KG1 (cell line): Measurements from ENCODE around the gene MEF2A.

Source experiments
- DNase-seq: peaks from one replicate; lab custom pipeline; 2025; lab: John Stamatoyannopoulos, UW

The MEF2A gene

DNA sequence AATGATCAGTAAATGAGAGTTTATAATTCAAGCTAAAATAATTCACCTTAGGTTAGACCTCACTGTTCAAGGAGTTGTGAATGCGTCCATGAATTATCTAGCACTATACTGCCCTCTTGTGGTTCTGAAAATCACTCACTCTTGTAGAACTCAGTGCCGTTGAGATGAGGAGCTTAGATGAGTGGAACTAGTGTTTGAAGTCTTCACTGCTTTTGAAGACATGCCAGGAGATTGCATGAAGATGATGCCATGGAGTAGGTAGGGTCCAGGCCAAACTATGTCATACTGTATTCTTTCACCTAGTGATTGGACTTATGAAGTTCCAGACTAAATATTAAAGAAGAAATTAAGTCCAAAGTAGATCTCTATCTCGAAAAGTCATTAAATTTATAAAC, 138.7 kb downstream of the MEF2A start:
- peak; percentile 65 for DNase-seq

DNA sequence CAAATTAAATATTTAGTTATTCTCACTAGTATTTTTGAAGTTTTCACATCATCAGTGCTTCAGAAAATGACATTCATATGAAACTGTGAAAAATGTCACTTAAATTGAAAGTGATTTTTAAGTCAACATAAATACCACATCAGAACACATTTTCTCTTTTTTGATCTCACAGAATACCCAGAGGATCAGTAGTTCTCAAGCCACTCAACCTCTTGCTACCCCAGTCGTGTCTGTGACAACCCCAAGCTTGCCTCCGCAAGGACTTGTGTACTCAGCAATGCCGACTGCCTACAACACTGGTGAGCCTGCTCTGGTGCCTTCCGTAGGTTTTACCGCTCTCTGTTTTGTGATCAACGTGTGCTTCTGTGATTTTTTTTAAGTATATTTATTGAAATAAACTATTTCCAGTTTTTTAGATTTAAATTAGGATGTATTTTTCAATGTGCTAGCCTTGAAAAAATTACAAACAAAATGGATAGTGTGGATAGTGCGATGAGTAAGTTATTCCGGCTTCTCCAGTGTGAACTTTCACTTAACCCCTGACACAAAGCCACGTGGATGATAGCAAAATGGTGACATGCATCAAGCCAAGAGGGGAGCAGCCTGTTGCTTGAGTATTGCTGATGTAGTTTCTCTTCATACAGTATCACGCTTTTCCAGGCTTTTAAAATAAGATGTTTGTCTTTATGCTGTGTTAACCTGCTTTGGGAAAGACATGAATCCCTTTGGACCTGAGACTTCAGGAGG, 140.9 kb downstream of the MEF2A start:
- no peak for DNase-seq

DNA sequence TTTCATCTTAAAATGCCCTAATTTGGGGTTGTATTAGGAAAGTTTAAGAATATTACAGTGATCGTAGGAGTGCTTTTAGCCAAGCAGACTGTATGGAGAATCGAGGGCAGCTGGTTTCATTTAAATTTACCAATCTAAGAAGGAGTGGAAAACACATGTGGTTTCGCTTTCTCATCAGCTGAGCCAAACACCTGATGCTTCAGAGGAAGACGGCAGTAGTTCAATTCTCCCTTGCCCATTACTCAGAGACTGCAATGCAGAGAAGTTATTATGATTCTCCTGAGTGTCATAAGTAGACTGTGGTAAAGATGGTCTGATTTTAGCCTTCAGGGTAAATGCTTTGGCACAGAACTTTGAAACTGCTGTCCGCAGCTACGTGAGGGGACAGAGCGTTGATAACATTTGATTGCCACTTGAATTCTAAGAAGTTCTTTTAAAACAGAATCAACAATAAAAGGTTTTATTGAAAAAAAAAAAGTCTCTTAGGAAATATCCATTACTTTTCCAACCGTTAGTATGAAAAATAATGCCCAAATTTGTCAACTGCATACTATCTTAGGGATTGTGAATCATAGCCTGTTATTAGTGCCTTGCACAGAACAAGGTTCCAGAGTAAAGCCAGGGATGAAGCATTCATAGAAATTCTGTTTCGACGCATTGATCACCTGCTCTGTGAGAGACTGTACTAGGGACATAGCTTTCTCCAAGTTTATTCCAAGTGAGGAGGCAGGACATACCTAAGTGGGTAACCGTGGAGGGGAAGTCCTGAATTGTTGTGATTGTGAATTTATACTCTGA, 141.9 kb downstream of the MEF2A start:
- no peak for DNase-seq

DNA sequence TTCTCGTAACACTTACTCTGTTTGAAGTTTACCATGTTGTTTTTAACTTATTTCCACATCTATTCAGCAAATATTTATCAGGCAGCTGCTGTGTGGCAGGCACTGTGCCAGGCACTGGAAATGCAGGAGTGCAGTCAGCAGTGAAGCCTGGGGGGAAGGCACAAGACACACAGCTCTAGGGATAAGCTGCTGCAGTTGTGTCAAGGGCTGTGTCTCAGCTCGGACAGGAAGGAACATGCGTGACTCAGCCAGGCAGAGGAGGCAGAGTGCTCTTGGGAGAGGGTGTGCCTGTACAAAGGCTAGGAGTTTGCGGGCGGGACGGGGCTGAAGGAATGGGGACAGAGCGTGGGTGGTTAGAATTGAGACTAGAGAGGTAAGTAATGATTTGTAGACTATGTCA, 142.8 kb downstream of the MEF2A start:
- no peak for DNase-seq

DNA sequence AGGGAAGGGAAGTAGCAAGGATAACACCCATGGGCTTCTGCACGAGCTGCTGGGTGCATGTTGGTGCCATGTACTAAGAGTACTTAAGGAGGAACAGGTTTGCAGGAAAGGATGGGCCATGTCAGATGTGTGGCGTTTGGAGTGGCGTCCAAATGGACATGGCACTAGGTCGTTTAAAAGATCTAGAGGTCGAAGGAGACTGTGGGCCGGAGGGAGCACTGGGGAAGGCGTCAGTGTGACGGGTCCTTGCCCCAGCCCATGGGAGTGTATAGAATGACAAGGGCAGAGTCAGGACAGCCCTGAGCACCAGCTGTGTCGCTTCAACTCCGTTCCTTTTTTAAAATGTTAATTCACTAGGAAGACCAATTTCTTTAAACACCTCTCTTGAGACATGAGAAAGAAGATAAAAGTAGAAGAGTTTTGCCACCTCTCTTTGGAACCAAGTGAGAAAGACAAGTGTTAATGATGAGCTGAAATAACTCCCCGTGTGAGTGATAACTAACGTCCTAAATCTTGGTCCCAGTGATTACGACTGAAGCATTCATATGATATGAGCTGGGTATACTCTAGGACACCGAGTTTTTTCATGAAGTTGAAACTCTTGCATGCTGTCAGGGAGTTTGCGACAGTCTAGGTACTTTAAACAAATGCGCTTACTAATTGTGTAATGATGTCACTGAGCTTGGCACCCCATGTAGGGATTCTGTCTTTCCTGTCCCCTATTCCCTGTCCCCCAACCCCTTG, 143.6 kb downstream of the MEF2A start:
- DNase-seq: no peak

DNA sequence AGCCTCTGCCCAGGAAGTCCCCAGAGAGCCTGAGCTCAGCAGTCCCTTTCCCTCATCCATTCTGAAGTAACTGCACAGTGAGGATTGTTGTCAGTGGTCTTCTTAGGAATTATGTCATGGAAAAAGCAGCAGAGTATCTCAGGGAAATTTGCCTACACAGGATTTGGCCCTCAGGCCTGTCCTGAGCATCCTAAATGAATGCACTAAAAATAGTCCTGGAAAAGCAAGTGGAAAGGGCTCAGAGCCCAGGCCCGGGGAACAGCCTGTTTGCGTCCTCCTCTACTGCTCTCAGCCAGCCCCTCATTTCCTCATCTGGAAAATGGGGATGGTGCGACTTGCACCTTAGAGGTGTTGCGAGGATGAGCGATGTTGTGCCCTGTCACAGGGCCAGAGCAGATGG, 145.8 kb downstream of the MEF2A start:
- no peak for DNase-seq

DNA sequence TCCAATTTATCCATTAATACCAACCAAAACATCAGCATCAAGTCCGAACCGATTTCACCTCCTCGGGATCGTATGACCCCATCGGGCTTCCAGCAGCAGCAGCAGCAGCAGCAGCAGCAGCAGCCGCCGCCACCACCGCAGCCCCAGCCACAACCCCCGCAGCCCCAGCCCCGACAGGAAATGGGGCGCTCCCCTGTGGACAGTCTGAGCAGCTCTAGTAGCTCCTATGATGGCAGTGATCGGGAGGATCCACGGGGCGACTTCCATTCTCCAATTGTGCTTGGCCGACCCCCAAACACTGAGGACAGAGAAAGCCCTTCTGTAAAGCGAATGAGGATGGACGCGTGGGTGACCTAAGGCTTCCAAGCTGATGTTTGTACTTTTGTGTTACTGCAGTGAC, 146.6 kb downstream of the MEF2A start:
- DNase-seq: no peak

DNA sequence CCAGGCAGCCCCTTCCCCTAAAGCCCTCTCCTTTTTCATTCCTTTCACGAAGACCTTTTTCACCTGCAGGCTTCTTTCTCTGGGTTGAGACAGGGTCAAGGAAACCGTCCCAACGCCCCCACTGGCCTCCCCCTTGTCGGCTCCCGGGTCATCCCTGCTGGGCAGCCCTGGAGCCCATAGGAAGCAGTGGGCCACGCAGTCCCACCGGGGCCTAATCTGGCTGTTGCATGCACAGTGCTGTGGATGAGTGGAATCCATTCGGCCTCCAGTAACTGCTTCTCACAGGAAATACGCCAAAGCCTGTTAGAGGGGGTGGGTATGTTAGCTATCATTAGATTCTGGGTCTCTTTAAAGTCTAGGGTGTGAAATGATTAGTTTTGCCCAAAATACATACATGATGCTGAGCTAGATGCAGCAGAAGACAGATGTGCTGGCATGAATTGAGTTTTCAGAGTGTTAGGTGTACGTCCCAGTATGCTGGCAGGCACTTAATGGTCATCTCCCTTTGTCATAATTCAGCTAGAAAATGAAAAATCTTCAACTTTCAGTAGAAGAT, 150.8 kb downstream of the MEF2A start:
- DNase-seq: no peak

DNA sequence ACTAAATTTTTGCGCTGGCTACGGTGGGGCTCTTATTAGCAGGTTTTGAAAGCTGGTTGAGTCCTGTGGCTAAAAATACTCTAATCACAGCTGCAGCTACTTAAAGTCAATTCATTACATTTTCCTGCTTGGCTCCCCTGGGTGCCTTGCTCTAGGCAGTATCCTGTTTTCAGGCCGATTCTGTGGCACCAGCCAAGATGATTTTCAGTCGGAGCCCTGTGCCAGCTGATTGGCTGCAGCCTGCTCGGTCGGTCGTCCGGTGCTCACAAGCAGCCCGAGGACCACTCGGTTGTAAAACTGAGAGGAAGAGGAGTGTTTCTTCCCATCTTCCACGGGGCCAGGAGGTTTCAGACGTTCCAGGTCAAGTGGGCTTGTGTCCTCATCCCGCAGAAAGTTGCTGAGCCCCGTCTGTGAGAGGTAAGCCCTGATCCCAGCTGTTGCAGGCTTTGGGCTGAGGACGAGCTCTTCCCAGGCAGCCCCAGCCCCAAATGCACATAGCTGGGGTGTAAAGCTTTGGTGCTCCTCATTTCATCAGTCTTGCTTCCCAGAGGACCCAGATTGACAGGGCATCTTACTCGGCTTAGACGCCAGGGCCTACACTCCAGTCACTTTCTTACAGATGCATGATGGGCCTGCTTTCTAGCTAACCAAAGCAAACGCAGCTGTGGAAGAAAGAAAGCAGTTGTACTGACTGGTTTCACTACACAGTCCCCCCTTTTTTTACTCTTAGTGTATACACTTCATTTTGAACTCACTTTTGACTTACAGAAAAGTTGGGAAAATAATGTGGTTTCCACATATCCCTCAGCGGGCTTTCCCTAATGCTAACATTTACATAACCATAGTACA, 151.6 kb downstream of the MEF2A start:
- DNase-seq: no peak

DNA sequence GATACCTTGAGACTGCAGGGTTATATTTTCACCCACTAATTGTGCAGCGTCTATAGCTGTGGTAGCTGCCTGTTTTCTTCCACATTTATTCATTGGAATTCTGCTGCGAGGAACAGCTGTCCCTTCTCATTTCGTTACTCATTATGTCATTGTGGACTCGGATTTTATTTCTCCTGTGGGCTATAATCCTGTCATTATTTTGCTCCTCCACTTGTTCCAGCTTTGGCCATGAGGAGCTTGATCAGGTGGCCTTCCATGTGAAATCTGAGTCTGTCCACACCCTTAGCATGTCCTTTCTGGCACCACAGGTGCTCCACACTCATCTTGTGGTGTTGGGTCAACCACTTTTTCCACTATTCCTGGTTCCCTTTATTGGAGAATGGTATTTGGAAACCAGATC, 152.6 kb downstream of the MEF2A start:
- DNase-seq: no peak

DNA sequence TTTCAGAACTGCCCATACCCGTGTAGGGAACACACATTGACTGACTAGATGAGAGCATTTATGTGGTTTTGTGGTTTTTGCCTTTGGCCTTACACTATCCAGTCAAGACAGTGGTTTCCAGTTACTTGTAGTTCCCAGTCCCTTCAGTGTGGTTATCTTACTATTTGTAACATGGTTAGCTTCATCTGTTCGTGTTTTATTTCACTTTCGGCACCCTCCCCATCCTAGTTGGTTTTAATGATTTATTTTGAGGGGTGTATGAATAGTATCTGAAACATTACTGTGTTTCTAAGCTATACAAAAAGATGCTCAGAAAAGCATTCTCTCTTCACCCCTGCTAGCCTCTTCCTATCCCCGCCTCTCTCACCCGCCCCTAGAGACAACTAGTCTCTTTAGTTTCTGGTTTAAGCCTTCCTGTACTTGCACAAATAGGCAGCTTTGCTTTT, 153.3 kb downstream of the MEF2A start:
- DNase-seq: no peak

DNA sequence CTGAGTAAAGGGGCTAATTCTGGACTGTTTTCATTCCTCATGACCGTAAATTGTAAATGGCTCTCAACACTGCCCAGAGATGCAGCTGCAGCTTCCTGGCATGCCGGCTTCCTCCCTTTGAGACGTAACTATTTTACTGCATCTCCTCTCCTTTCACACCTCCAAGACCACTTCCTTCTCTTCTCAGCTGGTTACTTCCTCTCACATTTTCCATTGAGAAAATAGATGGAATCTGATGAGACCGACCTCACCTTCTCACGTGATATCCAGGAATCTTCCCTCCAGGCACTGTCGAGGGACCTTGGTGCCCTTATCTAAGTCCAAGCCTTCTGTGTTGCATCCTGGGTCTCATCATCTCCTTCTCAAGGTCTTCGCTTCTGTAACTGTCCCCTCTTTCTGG, 154.7 kb downstream of the MEF2A start:
- no peak for DNase-seq

DNA sequence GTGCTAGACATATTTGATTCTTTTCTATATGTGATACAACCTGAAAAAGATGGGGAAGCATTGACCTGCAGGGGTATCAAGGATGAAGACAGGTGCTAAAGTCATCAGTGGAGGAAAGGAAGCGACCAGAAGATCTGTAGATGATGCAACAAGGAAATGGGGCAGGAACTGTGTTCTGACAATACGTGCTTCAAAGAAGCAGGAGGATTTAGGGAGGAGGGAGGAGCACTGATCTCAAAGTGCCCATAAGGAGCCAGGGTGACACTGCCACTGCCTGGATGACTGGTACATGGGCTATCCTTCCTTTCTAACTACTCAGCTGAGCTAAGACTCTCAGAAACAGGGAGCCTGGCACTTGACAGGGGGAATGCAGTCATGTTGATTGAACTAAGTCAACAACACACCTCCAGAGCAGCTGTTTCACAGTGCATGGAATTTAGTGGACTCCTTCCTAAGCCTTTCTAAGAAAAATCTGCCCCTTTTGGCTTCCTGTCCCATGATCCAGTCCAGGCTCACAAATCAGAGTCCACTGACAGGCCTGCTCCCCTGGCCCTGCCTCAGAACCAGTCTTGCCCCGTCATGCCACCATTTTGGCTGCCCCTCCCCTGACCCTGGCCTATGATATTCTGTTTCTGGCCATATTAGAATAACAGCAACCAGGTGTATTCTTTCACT, 155.5 kb downstream of the MEF2A start:
- DNase-seq: no peak

DNA sequence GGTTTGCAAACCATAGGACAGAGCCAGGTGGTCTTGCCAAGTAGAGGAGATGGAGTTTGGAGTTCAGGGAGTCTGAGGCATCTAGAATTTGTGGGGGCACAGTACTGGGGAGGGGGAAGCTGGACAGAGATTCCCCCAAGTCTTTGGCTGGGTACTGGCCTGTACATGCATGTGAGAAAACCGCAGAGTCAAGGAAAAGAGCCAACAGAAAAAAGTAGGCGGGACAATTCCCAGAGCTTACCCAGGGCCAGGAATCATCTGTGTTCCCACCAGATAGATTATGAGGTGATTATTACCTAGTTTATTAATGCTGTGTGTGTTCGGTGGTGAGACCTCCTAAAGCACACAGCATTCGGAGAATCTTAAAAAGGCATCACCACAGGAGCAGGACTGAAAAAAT, 156.1 kb downstream of the MEF2A start:
- DNase-seq: no peak

DNA sequence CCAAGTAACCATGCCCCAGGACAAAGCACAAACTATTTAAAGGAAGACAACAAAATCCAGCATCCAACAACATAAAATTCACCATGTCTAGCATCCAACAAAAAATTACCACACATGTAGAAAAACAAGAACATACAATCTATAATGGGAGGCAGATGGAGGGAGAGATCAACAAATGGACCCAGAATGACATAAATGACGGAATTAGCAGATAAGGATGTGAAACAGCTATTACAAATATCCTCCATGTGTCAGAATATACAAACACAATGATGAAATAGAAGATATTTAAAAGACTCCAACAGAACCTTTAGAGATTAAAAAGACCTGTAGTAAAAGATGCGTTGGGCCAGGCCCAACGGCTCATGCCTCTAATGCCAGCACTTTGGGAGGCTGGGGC, 156.6 kb downstream of the MEF2A start:
- DNase-seq: no peak

DNA sequence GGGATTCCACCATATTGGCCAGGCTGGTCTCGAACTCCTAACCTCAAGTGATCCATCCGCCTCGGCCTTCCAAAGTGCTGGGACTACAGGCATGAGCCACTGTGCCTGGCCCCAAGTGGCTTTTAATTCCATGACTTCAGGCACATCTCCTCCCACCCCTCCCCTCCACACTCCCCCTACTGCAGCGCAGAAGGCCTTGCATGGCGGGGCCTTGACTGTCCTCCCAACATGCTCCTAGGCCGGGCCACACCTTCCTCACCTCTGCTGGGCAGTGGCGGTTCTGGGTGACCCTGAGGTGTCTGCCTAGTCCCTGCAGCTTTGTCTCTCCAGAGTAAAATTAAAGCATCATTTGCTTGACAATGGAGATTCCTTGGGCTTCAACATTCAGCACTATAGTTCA, 160.5 kb downstream of the MEF2A start:
- no peak for DNase-seq

DNA sequence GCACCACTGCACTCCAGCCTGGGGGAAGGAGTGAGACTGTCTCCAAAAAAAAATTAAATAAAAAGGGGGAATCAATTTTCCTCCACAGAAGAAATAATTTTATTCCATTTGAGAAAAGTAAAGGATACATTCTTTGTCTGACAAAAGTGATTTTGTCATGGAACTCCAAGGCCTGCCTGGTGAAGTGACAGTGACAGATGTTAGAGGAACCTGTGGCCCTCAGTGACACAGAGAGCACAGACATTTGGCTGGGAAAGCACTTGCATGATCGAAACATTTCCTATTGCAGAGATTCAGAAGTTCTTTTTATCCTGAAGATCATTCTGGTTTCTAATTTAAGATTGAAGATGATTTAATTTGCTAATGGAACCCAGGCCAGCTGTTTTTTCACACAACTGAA, 161.5 kb downstream of the MEF2A start:
- no peak for DNase-seq

DNA sequence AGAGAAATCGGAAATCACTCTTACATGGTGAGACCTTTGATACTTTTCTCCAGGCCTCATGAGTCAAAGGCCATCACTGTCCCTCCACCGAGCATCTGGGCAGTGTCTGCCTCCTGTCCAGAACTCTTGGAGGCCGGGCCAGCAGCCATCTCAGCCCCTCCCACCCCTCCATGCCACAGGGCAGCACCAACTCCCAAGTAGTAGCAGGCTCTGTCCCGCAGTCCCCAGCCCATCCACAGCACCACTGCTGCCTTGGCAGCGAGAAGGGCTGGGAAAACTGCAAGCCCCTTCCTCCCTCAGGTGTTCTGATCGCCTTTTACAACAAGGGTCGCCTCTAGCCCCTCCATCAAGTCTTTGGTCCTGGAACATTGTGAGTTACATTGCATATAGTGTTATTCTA, 161.9 kb downstream of the MEF2A start:
- DNase-seq: no peak

DNA sequence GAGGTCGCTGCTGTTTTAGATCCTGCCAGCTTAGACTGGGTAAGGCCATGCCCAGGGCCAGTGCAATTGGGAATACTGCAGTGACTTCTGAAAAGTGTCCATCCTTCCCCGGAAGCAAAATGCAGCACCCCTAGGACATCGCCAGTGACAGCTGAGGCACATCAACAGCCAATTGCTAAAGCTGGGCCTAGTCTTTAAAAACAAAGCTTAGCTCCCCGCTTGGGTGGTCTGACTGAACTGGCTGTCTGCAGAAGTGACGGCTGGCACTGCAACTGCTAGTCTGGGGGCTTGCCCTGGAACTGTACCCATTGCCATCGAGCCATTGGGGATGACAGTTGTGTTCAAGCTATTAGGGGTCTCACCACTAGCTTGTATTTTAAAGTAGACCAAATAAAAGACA, 163.1 kb downstream of the MEF2A start:
- no peak for DNase-seq

DNA sequence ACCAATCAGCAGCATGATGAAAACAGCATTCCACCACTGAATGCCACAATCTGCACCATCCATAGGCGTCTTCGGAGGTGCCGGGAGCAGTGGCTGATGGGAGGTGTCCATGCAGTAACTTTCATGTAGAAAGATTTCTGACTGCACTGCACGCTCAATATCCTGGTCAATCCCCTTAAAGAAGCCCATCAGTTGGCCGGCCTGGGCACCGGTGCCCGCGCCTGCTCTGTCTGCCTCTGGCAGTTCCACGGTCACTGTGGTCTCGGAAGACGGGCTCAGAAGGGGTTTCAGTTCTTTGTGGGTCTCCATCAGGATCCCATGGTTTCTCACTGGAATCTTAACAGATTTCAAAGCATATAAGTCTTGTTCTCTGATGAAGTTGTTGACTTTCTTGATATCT, 163.5 kb downstream of the MEF2A start:
- DNase-seq: no peak

DNA sequence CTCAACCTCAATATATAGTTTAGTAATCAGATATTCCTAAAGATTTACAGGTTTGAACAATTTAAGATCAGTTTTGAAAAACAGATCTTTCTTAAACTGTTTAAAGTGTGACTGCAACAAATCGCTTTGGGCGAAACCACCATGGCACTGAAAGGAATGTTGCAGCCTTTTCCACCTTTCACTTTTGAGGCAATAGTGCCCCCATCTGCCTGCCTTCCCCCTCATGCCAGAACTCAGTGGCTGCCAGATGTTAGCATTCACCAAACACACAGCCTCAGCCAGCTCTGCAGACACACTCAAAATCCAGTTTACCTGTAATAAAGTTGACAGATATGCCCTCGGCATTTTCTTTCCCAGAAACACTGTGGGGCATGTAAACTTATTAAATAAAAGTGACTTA, 164.1 kb downstream of the MEF2A start:
- DNase-seq: peak; percentile 9
